Liver (tissue), 9 donors: ENCODE data around the gene FOXL1. TPM values are rescaled to one million over a fixed set of nuclear protein-coding genes. Genes with fewer than 3 reads are reported as not detected.

ENCODE experiments used
- DNase-seq: peaks from one replicate; pipeline ENCODE4 v3.0.0-alpha.2; 2017; ENCODE audit warnings: low spot score
- H3K27ac ChIP-seq, 2 donors: one replicate each; pipeline ENCODE4 v1.7.0; 2013; ENCODE audit warnings: inconsistent platforms in 2 of 2, low read length in 2 of 2, control low read depth in 1 of 2, low read depth in 1 of 2, mild to moderate bottlenecking in 1 of 2
- H3K27me3 ChIP-seq, 4 donors: one replicate each; pipeline versions ENCODE4 v1.6.1 to v1.7.0; 2013; ENCODE audit warnings: low read length in 3 of 4, inconsistent platforms in 1 of 4, mild to moderate bottlenecking in 1 of 4, moderate library complexity in 1 of 4; ENCODE audit not compliant: control insufficient read depth in 4 of 4, insufficient read depth in 4 of 4
- H3K36me3 ChIP-seq, 4 donors: one replicate each; pipeline versions ENCODE4 v1.6.1 to v1.7.0; 2013; ENCODE audit warnings: low read length in 3 of 4, mild to moderate bottlenecking in 3 of 4, low read depth in 1 of 4, moderate library complexity in 1 of 4; ENCODE audit not compliant: control insufficient read depth in 4 of 4, insufficient read depth in 3 of 4
- H3K4me1 ChIP-seq, 4 donors: one replicate each; pipeline versions ENCODE4 v1.6.1 to v1.7.0; 2013; ENCODE audit warnings: low read length in 3 of 4, mild to moderate bottlenecking in 3 of 4, moderate library complexity in 1 of 4; ENCODE audit not compliant: control insufficient read depth in 4 of 4, insufficient read depth in 4 of 4
- H3K4me3 ChIP-seq, 3 donors: one replicate each; pipeline versions ENCODE4 v1.6.1 to v1.7.0; 2013; ENCODE audit warnings: low read length in 3 of 3, control low read depth in 1 of 3, low read depth in 1 of 3, mild to moderate bottlenecking in 1 of 3
- H3K9ac ChIP-seq, 2 donors: one replicate each; pipeline ENCODE4 v1.7.0; 2013; ENCODE audit warnings: low read length in 2 of 2, mild to moderate bottlenecking in 2 of 2, moderate library complexity in 2 of 2, control low read depth in 1 of 2, low read depth in 1 of 2
- H3K9me3 ChIP-seq, 4 donors: one replicate each; pipeline versions ENCODE4 v1.6.1 to v1.7.0; 2013; ENCODE audit warnings: low read length in 3 of 4; ENCODE audit not compliant: control insufficient read depth in 4 of 4
- CTCF ChIP-seq: fragments of 150-350 bp; IDR thresholded peaks from 2 replicates; pipeline ENCODE4 v1.5.1; 2017; ENCODE audit warnings: improper control_type of control experiment, low read depth, low read length; ENCODE audit not compliant: missing input control
- EGR1 ChIP-seq, 2 donors: IDR thresholded peaks; 2 replicates each; pipeline ENCODE4 v1.6.1; 2016 to 2018; ENCODE audit warnings: antibody characterized with exemption in 2 of 2, low read depth in 2 of 2
- FOXA2 ChIP-seq: IDR thresholded peaks from 2 replicates; pipeline ENCODE4 v1.6.1; 2016; ENCODE audit warnings: antibody characterized with exemption
- GABPA ChIP-seq, 2 donors: IDR thresholded peaks in 1 of 2; conservative IDR thresholded peaks in 1 of 2; 2 replicates each; pipeline ENCODE4 v1.6.1; 2016; ENCODE audit warnings: antibody characterized with exemption in 2 of 2, mild to moderate bottlenecking in 1 of 2, moderate library complexity in 1 of 2
- NR2F2 ChIP-seq: IDR thresholded peaks from 2 replicates; pipeline ENCODE4 v1.6.1; 2016; ENCODE audit warnings: antibody characterized with exemption
- RAD21 ChIP-seq, 2 donors: IDR thresholded peaks; 2 replicates each; pipeline ENCODE4 v1.6.1; 2016; ENCODE audit warnings: antibody characterized with exemption in 2 of 2, mild to moderate bottlenecking in 2 of 2
- REST ChIP-seq: IDR thresholded peaks from 2 replicates; pipeline ENCODE4 v1.6.1; 2016; ENCODE audit warnings: antibody characterized with exemption, mild to moderate bottlenecking
- RXRA ChIP-seq, 2 donors: IDR thresholded peaks; 2 replicates each; pipeline ENCODE4 v1.6.1; 2017 to 2018; ENCODE audit warnings: antibody characterized with exemption in 2 of 2, mild to moderate bottlenecking in 1 of 2
- YY1 ChIP-seq: IDR thresholded peaks from 2 replicates; pipeline ENCODE4 v1.6.1; 2016; ENCODE audit warnings: antibody characterized with exemption, mild to moderate bottlenecking
- WGBS: extraction: QIAGEN DNeasy Blood & Tissue Kit; methylation state at CpG from one replicate; pipeline ENCODE4 v1.1.7; 2013; 5-methylcytosine and 5-hydroxymethylcytosine counted together
- polyA plus RNA-seq, 2 donors: library from polyadenylated mRNA; stranded (reverse) in 1 of 2; unstranded in 1 of 2; fragments of 200-250 nt in 1 of 2; fragments of >200 nt in 1 of 2; fragmentation: Nextera tagmentation in 1 of 2; extraction: Ambion mirVana in 1 of 2; gene quantifications; one replicate each; pipeline versions ENCODE4 v1.2.1 to v1.2.3, GENCODE V29; 2013 to 2015
- total RNA-seq, 2 donors: library from RNA; depleted of rRNA; stranded (reverse); fragments of >200 nt; gene quantifications; one replicate each; pipeline ENCODE4 v1.2.3, GENCODE V29; 2014
- TF ChIP-seq, protein P1 (sequence below): IDR thresholded peaks from 2 replicates; pipeline ENCODE4 v1.6.1; 2016; ENCODE audit warnings: antibody characterized with exemption
- TF ChIP-seq, protein P2 (sequence below): IDR thresholded peaks from 2 replicates; pipeline ENCODE4 v1.6.1; 2016; ENCODE audit warnings: antibody characterized with exemption
- donor health status: healthy.
- donor health status: healthy.
- donor health status: healthy.
- donor health status: healthy.
- donor health status: healthy.

The FOXL1 gene
- total and polyA plus RNA-seq, 4 donors: 0.05 to 0.06 TPM; not detected in 2

- TF ChIP-seq GABPA (IDR thresholded peaks at IDR 0.05 in 1 of 2, conservative IDR thresholded peaks at IDR 0.05 in 1 of 2) (no peak), FOXA2 (no peak)
Observed at GRCh38 chr16:86559802-86560305, 18.5 kb upstream of the FOXL1 start (continued).

DNA sequence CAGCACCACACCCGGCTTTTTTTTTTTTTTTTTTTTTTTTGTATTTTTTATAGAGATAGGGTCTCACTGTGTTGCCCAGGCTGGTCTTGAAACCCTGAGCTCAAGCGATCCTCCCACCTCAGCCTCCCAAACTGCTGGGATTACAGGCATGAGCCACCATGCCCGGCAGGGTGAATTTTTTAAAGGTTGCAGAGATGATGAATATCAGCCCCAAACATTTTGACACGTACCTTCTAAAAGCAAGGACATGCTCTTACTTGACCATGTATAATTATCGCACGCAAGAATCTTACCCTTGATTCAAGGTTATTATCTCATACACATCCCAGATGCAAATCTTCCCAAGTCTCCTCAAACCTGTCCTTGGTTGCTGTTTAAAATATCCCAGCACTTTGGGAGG lies 16.0 kb upstream of the FOXL1 start:
- Histone ChIP-seq H3K4me3 (no peak overlapping the region), H3K27ac (no peak overlapping the region), H3K4me1 (peaks cover 2 to 18% (median 6%) of the 10 kb centered on the region in 4 donors), H3K9me3 (no peaks in the 10 kb centered on the region), H3K27me3 (peaks cover 2 to 15% (median 12%) of the 10 kb centered on the region in 4 donors), H3K36me3 (no peaks in the 10 kb centered on the region), H3K9ac (no peak overlapping the region)
- DNase-seq: no peak
- TF ChIP-seq CTCF (no peak), RAD21 (IDR thresholded peaks at IDR 0.05) (no peak), RXRA (IDR thresholded peaks at IDR 0.05) (no peak), REST (no peak)
- TF ChIP-seq, protein P1, sequence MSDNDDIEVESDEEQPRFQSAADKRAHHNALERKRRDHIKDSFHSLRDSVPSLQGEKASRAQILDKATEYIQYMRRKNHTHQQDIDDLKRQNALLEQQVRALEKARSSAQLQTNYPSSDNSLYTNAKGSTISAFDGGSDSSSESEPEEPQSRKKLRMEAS: no peak
- WGBS: 76% methylated on average over 6 of the region's 6 CpGs

GRCh38 chr16:86563469-86564345 lies 14.6 kb upstream of the FOXL1 start:
- H3K9me3 ChIP-seq: no peaks in the 10 kb centered on the region
- H3K27ac ChIP-seq: no peak overlapping the region
- peaks cover 2 to 19% (median 14%) of the 10 kb centered on the region in 4 donors for H3K27me3 ChIP-seq
- peak; percentile 82 for DNase-seq
- no peak overlapping the region for H3K9ac ChIP-seq
- peaks cover 2 to 19% (median 6%) of the 10 kb centered on the region in 4 donors for H3K4me1 ChIP-seq
- TF ChIP-seq NR2F2 (no peak), EGR1 (IDR thresholded peaks at IDR 0.05; ENCODE audit: low read depth in 2 of 2) (no peak), CTCF (peak; percentile 100), RAD21 (IDR thresholded peaks at IDR 0.05) (peak; percentile 99 to 100), YY1 (peak; percentile 69)
- TF ChIP-seq, protein P2, sequence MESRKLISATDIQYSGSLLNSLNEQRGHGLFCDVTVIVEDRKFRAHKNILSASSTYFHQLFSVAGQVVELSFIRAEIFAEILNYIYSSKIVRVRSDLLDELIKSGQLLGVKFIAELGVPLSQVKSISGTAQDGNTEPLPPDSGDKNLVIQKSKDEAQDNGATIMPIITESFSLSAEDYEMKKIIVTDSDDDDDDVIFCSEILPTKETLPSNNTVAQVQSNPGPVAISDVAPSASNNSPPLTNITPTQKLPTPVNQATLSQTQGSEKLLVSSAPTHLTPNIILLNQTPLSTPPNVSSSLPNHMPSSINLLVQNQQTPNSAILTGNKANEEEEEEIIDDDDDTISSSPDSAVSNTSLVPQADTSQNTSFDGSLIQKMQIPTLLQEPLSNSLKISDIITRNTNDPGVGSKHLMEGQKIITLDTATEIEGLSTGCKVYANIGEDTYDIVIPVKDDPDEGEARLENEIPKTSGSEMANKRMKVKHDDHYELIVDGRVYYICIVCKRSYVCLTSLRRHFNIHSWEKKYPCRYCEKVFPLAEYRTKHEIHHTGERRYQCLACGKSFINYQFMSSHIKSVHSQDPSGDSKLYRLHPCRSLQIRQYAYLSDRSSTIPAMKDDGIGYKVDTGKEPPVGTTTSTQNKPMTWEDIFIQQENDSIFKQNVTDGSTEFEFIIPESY: no peak
- WGBS: 2% methylated on average over 41 of the region's 41 CpGs
- peak overlapping the region in 1 of 3 donors; percentile 16 for H3K4me3 ChIP-seq
- H3K36me3 ChIP-seq: no peaks in the 10 kb centered on the region
